Astrocyte (in vitro differentiated cells and primary cell): ENCODE data around the gene DNAJB12. TPM values are rescaled to one million over a fixed set of nuclear protein-coding genes. Genes with fewer than 3 reads are reported as not detected.

ENCODE experiments used
- DNase-seq: peaks from one replicate; pipeline ENCODE4 v3.0.0-alpha.2; 2010; ENCODE audit warnings: low read depth
- FAIRE-seq: peaks from 2 replicates; lab custom pipeline; 2011; peaks lifted over from hg19 to GRCh38; lab: Jason Lieb, UNC
- H2AFZ ChIP-seq: 2 replicates; pipeline ENCODE4 v1.6.0; 2012; ENCODE audit warnings: low read depth, low read length, inconsistent platforms
- H3K27ac ChIP-seq: 2 replicates; pipeline ENCODE4 v1.5.1; 2011; ENCODE audit warnings: low read depth, low read length, inconsistent platforms
- H3K27me3 ChIP-seq: 2 replicates; pipeline ENCODE4 v1.6.0; 2011; ENCODE audit warnings: low read length, inconsistent platforms; ENCODE audit not compliant: insufficient read depth
- H3K36me3 ChIP-seq: 2 replicates; pipeline ENCODE4 v1.5.1; 2011; ENCODE audit warnings: low read length, inconsistent platforms; ENCODE audit not compliant: insufficient read depth
- H3K4me1 ChIP-seq: 2 replicates; pipeline ENCODE4 v1.5.1; 2011; ENCODE audit warnings: low read length, inconsistent platforms; ENCODE audit not compliant: insufficient read depth
- H3K4me2 ChIP-seq: 2 replicates; pipeline ENCODE4 v1.6.0; 2012; ENCODE audit warnings: low read length, inconsistent platforms
- H3K4me3 ChIP-seq: 2 replicates; pipeline ENCODE4 v1.5.1; 2011; ENCODE audit warnings: low read depth, mild to moderate bottlenecking, low read length, inconsistent platforms; ENCODE audit not compliant: insufficient read depth
- H3K79me2 ChIP-seq: 2 replicates; pipeline ENCODE4 v1.6.0; 2012; ENCODE audit warnings: mild to moderate bottlenecking, low read length, inconsistent platforms; ENCODE audit not compliant: insufficient read depth
- H3K9ac ChIP-seq: 2 replicates; pipeline ENCODE4 v1.6.0; 2012; ENCODE audit warnings: mild to moderate bottlenecking, low read length, inconsistent platforms
- H3K9me3 ChIP-seq: 2 replicates; pipeline ENCODE4 v1.5.1; 2012; ENCODE audit warnings: low read depth, mild to moderate bottlenecking, low read length, inconsistent platforms; ENCODE audit not compliant: insufficient read depth
- H4K20me1 ChIP-seq: 2 replicates; pipeline ENCODE4 v1.6.0; 2012; ENCODE audit warnings: low read length, inconsistent platforms; ENCODE audit not compliant: insufficient read depth
- H3K27ac Mint-ChIP-seq: one replicate; pipeline ENCODE4 v1.8.0; 2021; ENCODE audit warnings: mild to moderate bottlenecking, mixed read lengths; ENCODE audit not compliant: unreplicated experiment
- H3K27me3 Mint-ChIP-seq: one replicate; pipeline ENCODE4 v1.8.0; 2021; ENCODE audit warnings: low read depth, mixed read lengths; ENCODE audit not compliant: unreplicated experiment
- H3K36me3 Mint-ChIP-seq: one replicate; pipeline ENCODE4 v1.8.0; 2021; ENCODE audit warnings: low read depth, mixed read lengths; ENCODE audit not compliant: unreplicated experiment
- H3K4me1 Mint-ChIP-seq: one replicate; pipeline ENCODE4 v1.8.0; 2021; ENCODE audit warnings: low read depth, mixed read lengths; ENCODE audit not compliant: unreplicated experiment
- H3K4me3 Mint-ChIP-seq: one replicate; pipeline ENCODE4 v1.8.0; 2021; ENCODE audit warnings: mild to moderate bottlenecking, moderate library complexity, mixed read lengths; ENCODE audit not compliant: unreplicated experiment
- H3K9me3 Mint-ChIP-seq: one replicate; pipeline ENCODE4 v1.8.0; 2021; ENCODE audit warnings: mild to moderate bottlenecking, mixed read lengths; ENCODE audit not compliant: unreplicated experiment
- CTCF ChIP-seq: IDR thresholded peaks from 2 replicates; pipeline ENCODE4 v1.5.1; 2011; ENCODE audit warnings: low read depth, mild to moderate bottlenecking, inconsistent platforms, low read length, moderate library complexity; ENCODE audit not compliant: insufficient read depth
- EZH2 ChIP-seq: IDR thresholded peaks from 2 replicates; pipeline ENCODE4 v1.6.1; 2012; ENCODE audit warnings: mild to moderate bottlenecking, low read length, inconsistent platforms; ENCODE audit not compliant: insufficient read depth
- total RNA-seq: library from RNA; stranded (reverse); gene quantifications from 2 replicates; pipeline ENCODE4 v1.2.1, GENCODE V29; 2021

The DNAJB12 gene
- total RNA-seq, 1 donor from 2014 or later = 24.3 TPM

- Histone ChIP-seq H4K20me1 (peaks cover 10% of the 10 kb centered on the region), H3K4me1 (peaks cover 55% of the 10 kb centered on the region), H3K9me3 (no peaks in the 10 kb centered on the region), H2AFZ (no peak overlapping the region), H3K4me2 (peak overlapping the region; percentile 67), H3K27me3 (no peaks in the 10 kb centered on the region), H3K27ac (no peak overlapping the region), H3K36me3 (peaks cover 22% of the 10 kb centered on the region), H3K79me2 (no peaks in the 10 kb centered on the region), H3K9ac (peak overlapping the region; percentile 59), H3K4me3 (no peak overlapping the region)
- Mint-ChIP-seq H3K27ac (peak overlapping the region; percentile 82), H3K36me3 (peaks cover 5% of the 10 kb centered on the region), H3K27me3 (no peaks in the 10 kb centered on the region), H3K4me3 (no peak overlapping the region), H3K9me3 (no peaks in the 10 kb centered on the region), H3K4me1 (peaks cover 36% of the 10 kb centered on the region)
- TF ChIP-seq EZH2 (no peak), CTCF (no peak)
- FAIRE-seq = no peak
- DNase-seq = peak; percentile 72
Observed at GRCh38 chr10:72334196-72334824, 20.4 kb downstream of the DNAJB12 start.

GRCh38 chr10:72333112-72334015 lies 21.4 kb downstream of the DNAJB12 start:
- H2AFZ ChIP-seq = no peak overlapping the region
- H3K27me3 Mint-ChIP-seq = no peaks in the 10 kb centered on the region
- peaks cover 55% of the 10 kb centered on the region for H3K4me1 ChIP-seq
- H3K27me3 ChIP-seq = no peaks in the 10 kb centered on the region
- no peak overlapping the region for H3K4me3 ChIP-seq
- no peaks in the 10 kb centered on the region for H3K9me3 ChIP-seq
- no peak overlapping the region for H3K27ac ChIP-seq
- peaks cover 36% of the 10 kb centered on the region for H3K4me1 Mint-ChIP-seq
- FAIRE-seq (no peak), DNase-seq (no peak)
- H4K20me1 ChIP-seq = peaks cover 10% of the 10 kb centered on the region
- H3K4me2 ChIP-seq = no peak overlapping the region
- H3K36me3 ChIP-seq = peaks cover 20% of the 10 kb centered on the region
- H3K4me3 Mint-ChIP-seq = peak overlapping the region; percentile 40
- H3K79me2 ChIP-seq = no peaks in the 10 kb centered on the region
- H3K9ac ChIP-seq = no peak overlapping the region
- H3K9me3 Mint-ChIP-seq = no peaks in the 10 kb centered on the region
- no peak for TF ChIP-seq EZH2
- TF ChIP-seq CTCF = no peak
- H3K36me3 Mint-ChIP-seq = peaks cover 5% of the 10 kb centered on the region
- peak overlapping the region; percentile 58 for H3K27ac Mint-ChIP-seq
